Erythroblast (primary cell): ENCODE results near the gene NHLRC4.

Source experiments
- GATA1 ChIP-seq: IDR thresholded peaks from 2 replicates; pipeline ENCODE4 v1.6.1; 2011; ENCODE audit warnings: low read depth, mild to moderate bottlenecking, control low read depth, low read length, moderate library complexity
- POLR2A ChIP-seq: IDR thresholded peaks from 2 replicates; pipeline ENCODE4 v1.6.1; 2011; ENCODE audit warnings: mild to moderate bottlenecking, low read length

GRCh38 chr16:559021-559380, 7.8 kb upstream of the NHLRC4 start:
- no peak for TF ChIP-seq POLR2A
- no peak for TF ChIP-seq GATA1
